Gastroesophageal sphincter (tissue), 4 donors: Measurements from ENCODE around the gene PDIA3. TPM values are rescaled to one million over a fixed set of nuclear protein-coding genes. Genes with fewer than 3 reads are reported as not detected.
"Not testable (repeated sequence)": the region's sequence is repeated elsewhere in the genome, so short reads cannot be mapped to it uniquely, and the experiment has no call there.

Source experiments
- ATAC-seq: fragments of 150-250 bp; one replicate; pipeline ENCODE4 v1.9.1; 2016; ENCODE audit warnings: mild to moderate bottlenecking, moderate library complexity
- H3K27ac ChIP-seq, 4 donors: fragments of 200-600 bp; sonication (generic) in 3 of 4; 1 replicate in 3 of 4; 2 replicates in 1 of 4; pipeline ENCODE4 v1.5.1; 2016 to 2019
- H3K27me3 ChIP-seq: fragments of 200-600 bp; sonication (generic); one replicate; pipeline ENCODE4 v1.5.1; 2019
- H3K36me3 ChIP-seq, 2 donors: fragments of 200-600 bp; sonication (generic); one replicate each; pipeline ENCODE4 v1.5.1; 2019; ENCODE audit warnings: control low read depth in 1 of 2
- H3K4me1 ChIP-seq, 3 donors: fragments of 200-600 bp; sonication (generic); 1 replicate in 2 of 3; 2 replicates in 1 of 3; pipeline ENCODE4 v1.5.1; 2016 to 2019; ENCODE audit warnings: control low read depth in 2 of 3
- H3K4me3 ChIP-seq, 2 donors: fragments of 200-600 bp; sonication (generic); one replicate each; pipeline ENCODE4 v1.5.1; 2019; ENCODE audit warnings: mild to moderate bottlenecking in 1 of 2, moderate library complexity in 1 of 2
- H3K9me3 ChIP-seq, 3 donors: fragments of 200-600 bp; sonication (generic); one replicate each; pipeline ENCODE4 v1.5.1; 2017 to 2019; ENCODE audit warnings: control low read depth in 2 of 3
- CTCF ChIP-seq, 4 experiments: fragments of 200-600 bp in 2 of 4; fragments of 450-650 bp in 2 of 4; sonication (generic) in 1 of 4; IDR thresholded peaks; one replicate each; pipeline ENCODE4 v1.5.1; 2017 to 2019; ENCODE audit warnings: antibody characterized with exemption in 4 of 4, mild to moderate bottlenecking in 2 of 4, moderate library complexity in 2 of 4
- EP300 ChIP-seq: sonication (generic); formaldehyde crosslinking; IDR thresholded peaks from one replicate; pipeline ENCODE4 v1.6.1; 2017; ENCODE audit warnings: antibody characterized with exemption, mild to moderate bottlenecking
- POLR2A ChIP-seq, 2 donors: fragments of 450-650 bp; IDR thresholded peaks; one replicate each; pipeline ENCODE4 v1.6.1; 2017; ENCODE audit warnings: antibody characterized with exemption in 2 of 2, mild to moderate bottlenecking in 2 of 2, moderate library complexity in 1 of 2
- POLR2AphosphoS5 ChIP-seq: sonication (generic); formaldehyde crosslinking; IDR thresholded peaks from one replicate; pipeline ENCODE4 v1.6.1; 2017; ENCODE audit warnings: antibody characterized with exemption
- WGBS, 2 donors: methylation state at CpG; one replicate each; pipeline ENCODE4 v1.1.5; 2018; ENCODE audit warnings: low coverage in 1 of 2; 5-methylcytosine and 5-hydroxymethylcytosine counted together
- total RNA-seq, 4 donors: library from RNA; depleted of rRNA; stranded (reverse); fragments of >200 nt; gene quantifications; one replicate each; pipeline ENCODE4 v1.1.0, GENCODE V29; 2016

The PDIA3 gene
- 100 to 1,000 TPM in 3 of 4 donors, 10 to 100 TPM in 1; 85.3 to 141 (median 113) TPM for total RNA-seq

- TF ChIP-seq CTCF (IDR thresholded peaks at IDR 0.05) (peak in 3 of 4 experiments; percentile 21 to 54 (median 45)), POLR2A (IDR thresholded peaks at IDR 0.05) (peak; percentile 97), POLR2AphosphoS5 (peak; percentile 88)
- WGBS, 2 donors, result no CpG with 5 or more reads among the region's 84 CpGs
- ATAC-seq, result peak; percentile 99
- peak within 1 kb of the TSS; percentile 76 to 78 for H3K4me3 ChIP-seq
- H3K9me3 ChIP-seq, H3K36me3 ChIP-seq, H3K27me3 ChIP-seq: not testable (repeated sequence)
- peak within 1 kb of the TSS; percentile 95 to 97 (median 95) for H3K27ac ChIP-seq
- peaks cover 0 to 46% (median 21%) of the 10 kb centered on the region in 3 donors for H3K4me1 ChIP-seq
Measured at GRCh38 chr15:43746245-43746902, at the start of gene PDIA3. Gene PDIA3, plus strand, starts transcription at chr15:43746438. Its CDS starts 102 bp downstream, at chr15:43746540.

- TF ChIP-seq POLR2AphosphoS5, result no peak
- TF ChIP-seq CTCF (IDR thresholded peaks at IDR 0.05), result no peak
- TF ChIP-seq POLR2A (IDR thresholded peaks at IDR 0.05), result no peak
- no peak for TF ChIP-seq EP300
- WGBS, 2 donors, result 64 to 86% methylated on average over 3 to 6 of the region's 7 CpGs
- ATAC-seq, result no peak
Measured at GRCh38 chr15:43702174-43702573, 44.1 kb upstream of the PDIA3 start.

GRCh38 chr15:43702701-43703424 is 43.4 kb upstream of the PDIA3 start:
- TF ChIP-seq EP300 (no peak), POLR2A (IDR thresholded peaks at IDR 0.05) (no peak), POLR2AphosphoS5 (no peak), CTCF (IDR thresholded peaks at IDR 0.05) (no peak)
- Histone ChIP-seq H3K4me1 (no peaks in the 10 kb centered on the region), H3K4me3 (no peak overlapping the region), H3K9me3 (no peaks in the 10 kb centered on the region), H3K27me3 (no peaks in the 10 kb centered on the region), H3K27ac (no peak overlapping the region), H3K36me3 (no peaks in the 10 kb centered on the region)
- WGBS, 2 donors, result 58 to 65% methylated on average over 4 to 8 of the region's 8 CpGs
- no peak for ATAC-seq

More at GRCh38 chr15:43702174-43702573, 44.1 kb upstream of the PDIA3 start:
- H3K27me3 ChIP-seq, result no peaks in the 10 kb centered on the region
- no peaks in the 10 kb centered on the region for H3K36me3 ChIP-seq
- H3K9me3 ChIP-seq, result no peaks in the 10 kb centered on the region
- H3K27ac ChIP-seq, result no peak overlapping the region
- H3K4me3 ChIP-seq, result no peak overlapping the region
- no peaks in the 10 kb centered on the region for H3K4me1 ChIP-seq

- not testable (repeated sequence) for ATAC-seq, H3K4me1 ChIP-seq, H3K4me3 ChIP-seq, H3K27me3 ChIP-seq, H3K27ac ChIP-seq, H3K36me3 ChIP-seq, H3K9me3 ChIP-seq
- WGBS, 2 donors, result no CpG with 5 or more reads among the region's 12 CpGs
Measured at GRCh38 chr15:43710431-43711131, 35.7 kb upstream of the PDIA3 start.

- H3K9me3 ChIP-seq, result no peaks in the 10 kb centered on the region
- H3K4me1 ChIP-seq, result no peaks in the 10 kb centered on the region
- TF ChIP-seq POLR2AphosphoS5 (no peak), POLR2A (IDR thresholded peaks at IDR 0.05) (no peak), EP300 (no peak), CTCF (IDR thresholded peaks at IDR 0.05) (no peak)
- no peak overlapping the region for H3K27ac ChIP-seq
- no peak overlapping the region for H3K4me3 ChIP-seq
- 72 to 75% methylated on average over 4 of the region's 4 CpGs for WGBS, 2 donors
- H3K36me3 ChIP-seq, result no peaks in the 10 kb centered on the region
- H3K27me3 ChIP-seq, result no peaks in the 10 kb centered on the region
- ATAC-seq, result no peak
Measured at GRCh38 chr15:43723151-43723550, 23.1 kb upstream of the PDIA3 start.

- not testable (repeated sequence) for H3K4me3 ChIP-seq, H3K36me3 ChIP-seq, H3K27me3 ChIP-seq, H3K9me3 ChIP-seq, H3K4me1 ChIP-seq, H3K27ac ChIP-seq, ATAC-seq
- WGBS, 2 donors, result 78 to 100% methylated on average over 1 of the region's 1 CpG
Measured at GRCh38 chr15:43726306-43726705, 19.9 kb upstream of the PDIA3 start.

GRCh38 chr15:43728053-43728725 is 18.0 kb upstream of the PDIA3 start:
- not testable (repeated sequence) for H3K4me3 ChIP-seq, H3K9me3 ChIP-seq, H3K4me1 ChIP-seq, H3K27me3 ChIP-seq, ATAC-seq, H3K27ac ChIP-seq, H3K36me3 ChIP-seq
- 17% methylated on average over 1 of the region's 1 CpG; no CpG with 5 or more reads in 1 of the 2 donors for WGBS, 2 donors
